Smooth muscle cell (in vitro differentiated cells): ENCODE measurements around the gene ANK3. TPM values are rescaled to one million over a fixed set of nuclear protein-coding genes. Genes with fewer than 3 reads are reported as not detected.

Experiments
- DNase-seq: peaks from one replicate; lab custom pipeline; 2025; ENCODE audit not compliant: unreplicated experiment; lab: John Stamatoyannopoulos, UW
- H2AFZ ChIP-seq: fragments of 200-600 bp; sonication (generic); 2 replicates; pipeline ENCODE4 v1.6.0; 2016; ENCODE audit warnings: antibody characterized with exemption, low read depth, mild to moderate bottlenecking
- H3F3A ChIP-seq: fragments of 200-600 bp; sonication (generic); 2 replicates; pipeline ENCODE4 v1.6.0; 2017; ENCODE audit warnings: antibody characterized with exemption, low read depth
- H3K27ac ChIP-seq: fragments of 200-600 bp; sonication (generic); 2 replicates; pipeline ENCODE4 v1.5.1; 2016; ENCODE audit warnings: low read depth, mild to moderate bottlenecking
- H3K27me3 ChIP-seq: fragments of 200-600 bp; sonication (generic); 2 replicates; pipeline ENCODE4 v1.6.1; 2016; ENCODE audit warnings: low read depth, mild to moderate bottlenecking
- H3K36me3 ChIP-seq: fragments of 200-600 bp; sonication (generic); 2 replicates; pipeline ENCODE4 v1.5.1; 2016; ENCODE audit warnings: low read depth
- H3K4me1 ChIP-seq: fragments of 200-600 bp; sonication (generic); 2 replicates; pipeline ENCODE4 v1.5.1; 2016; ENCODE audit warnings: low read depth
- H3K4me2 ChIP-seq: fragments of 200-600 bp; sonication (generic); 2 replicates; pipeline ENCODE4 v1.6.0; 2016; ENCODE audit warnings: mild to moderate bottlenecking
- H3K4me3 ChIP-seq: fragments of 200-600 bp; sonication (generic); 2 replicates; pipeline ENCODE4 v1.5.1; 2016; ENCODE audit warnings: mild to moderate bottlenecking
- H3K79me2 ChIP-seq: fragments of 200-600 bp; sonication (generic); 2 replicates; pipeline ENCODE4 v1.6.0; 2016; ENCODE audit warnings: low read depth, mild to moderate bottlenecking
- H3K9ac ChIP-seq: fragments of 200-600 bp; sonication (generic); 2 replicates; pipeline ENCODE4 v1.6.0; 2016; ENCODE audit warnings: low read depth
- H3K9me3 ChIP-seq: fragments of 200-600 bp; sonication (generic); replicated peaks from 2 replicates; pipeline ENCODE4 v1.5.1; 2016; ENCODE audit warnings: low read depth
- H4K20me1 ChIP-seq: fragments of 200-600 bp; sonication (generic); 2 replicates; pipeline ENCODE4 v1.6.0; 2016; ENCODE audit warnings: low read depth
- WGBS: methylation state at CpG from one replicate; pipeline ENCODE4 v1.1.7; 2016; ENCODE audit warnings: low lambda C conversion rate; 5-methylcytosine and 5-hydroxymethylcytosine counted together
- polyA plus RNA-seq: library from polyadenylated mRNA; unstranded; fragments of >200 nt; fragmentation: Nextera tagmentation; extraction: Ambion mirVana; gene quantifications from 2 replicates; pipeline ENCODE4 v1.2.1, GENCODE V29; 2016
- total RNA-seq: library from RNA; depleted of rRNA; stranded (reverse); fragments of >200 nt; gene quantifications from 2 replicates; pipeline ENCODE4 v1.2.3, GENCODE V29; 2014
- TF ChIP-seq, protein P1 (sequence below): fragments of 200-600 bp; sonication (generic); IDR thresholded peaks from 2 replicates; pipeline ENCODE4 v1.5.1; 2017; ENCODE audit warnings: borderline replicate concordance, mild to moderate bottlenecking, antibody characterized with exemption; ENCODE audit not compliant: insufficient read depth, poor library complexity, severe bottlenecking

The ANK3 gene
- total and polyA plus RNA-seq, 2 experiments from 2014 or later = 28.2 to 85.5 TPM

DNA sequence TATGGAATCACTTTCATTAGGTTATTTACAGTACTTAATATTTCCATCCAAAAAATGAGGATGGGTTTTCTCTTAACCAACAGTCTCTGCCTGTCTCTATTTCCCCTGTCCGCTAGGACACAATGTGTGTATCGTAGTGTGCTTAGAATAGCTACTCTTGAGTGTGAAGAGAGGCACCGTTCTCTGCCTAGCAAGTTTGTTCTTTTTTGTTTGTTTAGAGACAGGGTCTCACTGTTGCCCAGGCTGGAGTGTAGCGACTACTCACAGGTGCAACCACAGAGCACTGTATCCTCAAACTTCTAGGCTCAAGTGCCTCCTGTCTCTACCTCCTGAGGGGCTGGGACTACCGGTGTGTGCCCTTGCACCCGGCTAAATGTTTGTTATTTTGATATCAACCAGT lies 121.9 kb downstream of the ANK3 start:
- no peak overlapping the region for H3K4me3 ChIP-seq
- no peaks in the 10 kb centered on the region for H3K79me2 ChIP-seq
- H3K27ac ChIP-seq = no peak overlapping the region
- H3F3A ChIP-seq = no peaks in the 10 kb centered on the region
- 93% methylated on average over 6 of the region's 6 CpGs for WGBS
- H2AFZ ChIP-seq = no peak overlapping the region
- no peaks in the 10 kb centered on the region for H4K20me1 ChIP-seq
- H3K27me3 ChIP-seq = no peaks in the 10 kb centered on the region
- no peaks in the 10 kb centered on the region for H3K4me1 ChIP-seq
- H3K9ac ChIP-seq = no peak overlapping the region
- TF ChIP-seq, protein P1, sequence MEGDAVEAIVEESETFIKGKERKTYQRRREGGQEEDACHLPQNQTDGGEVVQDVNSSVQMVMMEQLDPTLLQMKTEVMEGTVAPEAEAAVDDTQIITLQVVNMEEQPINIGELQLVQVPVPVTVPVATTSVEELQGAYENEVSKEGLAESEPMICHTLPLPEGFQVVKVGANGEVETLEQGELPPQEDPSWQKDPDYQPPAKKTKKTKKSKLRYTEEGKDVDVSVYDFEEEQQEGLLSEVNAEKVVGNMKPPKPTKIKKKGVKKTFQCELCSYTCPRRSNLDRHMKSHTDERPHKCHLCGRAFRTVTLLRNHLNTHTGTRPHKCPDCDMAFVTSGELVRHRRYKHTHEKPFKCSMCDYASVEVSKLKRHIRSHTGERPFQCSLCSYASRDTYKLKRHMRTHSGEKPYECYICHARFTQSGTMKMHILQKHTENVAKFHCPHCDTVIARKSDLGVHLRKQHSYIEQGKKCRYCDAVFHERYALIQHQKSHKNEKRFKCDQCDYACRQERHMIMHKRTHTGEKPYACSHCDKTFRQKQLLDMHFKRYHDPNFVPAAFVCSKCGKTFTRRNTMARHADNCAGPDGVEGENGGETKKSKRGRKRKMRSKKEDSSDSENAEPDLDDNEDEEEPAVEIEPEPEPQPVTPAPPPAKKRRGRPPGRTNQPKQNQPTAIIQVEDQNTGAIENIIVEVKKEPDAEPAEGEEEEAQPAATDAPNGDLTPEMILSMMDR = no peak
- no peaks in the 10 kb centered on the region for H3K9me3 ChIP-seq
- H3K4me2 ChIP-seq = no peak overlapping the region
- H3K36me3 ChIP-seq = no peaks in the 10 kb centered on the region
- no peak for DNase-seq

DNA sequence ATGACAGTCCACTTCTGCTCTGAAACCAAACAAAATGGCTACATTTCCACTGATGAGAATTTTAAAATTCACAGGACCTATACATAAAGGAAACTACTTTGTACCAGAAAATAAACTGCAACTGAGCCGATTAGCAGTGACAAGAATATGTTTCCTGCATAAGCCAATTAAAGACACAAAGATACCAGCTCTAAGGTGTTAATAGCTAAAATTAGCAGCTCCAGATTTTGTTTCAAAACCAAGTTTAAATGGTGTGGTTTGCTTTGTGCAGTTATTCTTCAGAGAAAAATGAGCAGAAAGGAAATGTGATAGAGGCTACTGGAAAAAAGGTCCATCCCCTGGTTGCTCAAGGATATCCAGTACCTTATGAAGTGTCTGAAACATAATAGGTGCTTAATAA lies 123.2 kb downstream of the ANK3 start:
- WGBS = 82% methylated on average over 1 of the region's 1 CpG

DNA sequence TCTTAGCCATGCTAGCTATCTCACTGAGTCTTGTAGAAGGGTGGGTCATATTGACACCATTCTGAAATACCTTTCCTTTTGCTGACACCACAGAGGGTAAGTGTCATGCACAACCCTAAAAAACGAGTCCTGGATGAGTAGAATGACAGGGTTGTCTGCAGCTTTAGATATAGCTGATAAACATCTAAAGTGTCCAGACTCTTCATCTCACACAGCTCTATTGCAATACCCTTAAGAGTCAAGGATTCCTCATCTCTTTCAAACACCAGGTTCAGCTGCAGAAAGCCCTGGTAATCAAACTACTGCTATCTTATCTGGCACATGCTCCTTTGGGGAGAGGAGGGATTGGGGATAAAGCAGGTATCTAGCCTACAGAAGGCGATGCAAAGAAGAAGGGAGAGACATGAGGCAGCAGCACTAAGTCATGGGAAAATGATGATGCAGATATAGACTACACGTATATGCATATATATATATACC lies 127.0 kb downstream of the ANK3 start:
- no peak for DNase-seq
- 62% methylated on average over 3 of the region's 3 CpGs for WGBS
- Histone ChIP-seq H3K9me3 (no peaks in the 10 kb centered on the region), H3K4me2 (no peak overlapping the region), H3K4me1 (peaks cover 11% of the 10 kb centered on the region), H3K36me3 (no peaks in the 10 kb centered on the region), H4K20me1 (no peaks in the 10 kb centered on the region), H3F3A (no peaks in the 10 kb centered on the region), H3K4me3 (no peak overlapping the region), H2AFZ (no peak overlapping the region), H3K27me3 (no peaks in the 10 kb centered on the region), H3K27ac (no peak overlapping the region), H3K79me2 (no peaks in the 10 kb centered on the region), H3K9ac (no peak overlapping the region)
- TF ChIP-seq, protein P1 = no peak

More for the DNA sequence above, 123.2 kb downstream of the ANK3 start:
- Histone ChIP-seq H3K9me3 (no peaks in the 10 kb centered on the region), H3F3A (no peaks in the 10 kb centered on the region), H3K36me3 (no peaks in the 10 kb centered on the region), H3K9ac (no peak overlapping the region), H3K4me1 (no peaks in the 10 kb centered on the region), H3K79me2 (no peaks in the 10 kb centered on the region), H4K20me1 (no peaks in the 10 kb centered on the region), H3K4me2 (no peak overlapping the region), H3K27me3 (no peaks in the 10 kb centered on the region), H2AFZ (no peak overlapping the region), H3K27ac (no peak overlapping the region), H3K4me3 (no peak overlapping the region)
- TF ChIP-seq, protein P1 = no peak
- DNase-seq = no peak

DNA sequence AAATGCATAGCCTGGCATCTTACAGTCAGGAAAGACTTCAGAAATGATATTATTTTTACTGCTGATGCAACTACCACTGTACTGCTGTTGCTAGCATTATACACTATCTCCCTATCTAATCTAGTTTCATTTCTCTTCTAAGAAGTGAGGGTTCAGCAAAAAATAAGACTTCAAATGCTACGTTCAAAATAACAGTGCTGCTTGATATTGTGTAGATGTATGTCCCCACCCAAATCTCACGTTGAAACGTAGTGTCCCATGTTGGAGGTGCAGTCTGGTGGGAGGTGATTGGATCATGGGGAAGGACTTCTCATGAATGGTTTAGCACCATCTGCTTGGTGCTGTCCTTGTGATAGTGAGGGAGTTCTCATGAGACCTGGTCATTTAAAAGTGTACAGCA lies 129.4 kb downstream of the ANK3 start:
- Histone ChIP-seq H3K9ac (no peak overlapping the region), H3K4me1 (peaks cover 11% of the 10 kb centered on the region), H3K27ac (no peak overlapping the region), H4K20me1 (no peaks in the 10 kb centered on the region), H3K79me2 (no peaks in the 10 kb centered on the region), H3K4me3 (no peak overlapping the region), H3K4me2 (no peak overlapping the region), H3K27me3 (no peaks in the 10 kb centered on the region), H3K9me3 (no peaks in the 10 kb centered on the region), H3K36me3 (no peaks in the 10 kb centered on the region), H3F3A (no peaks in the 10 kb centered on the region), H2AFZ (no peak overlapping the region)
- TF ChIP-seq, protein P1 = no peak
- WGBS = 91% methylated on average over 3 of the region's 3 CpGs
- DNase-seq = no peak
